A549 treated with AZD2906 at 1 μM for 4 hours (cell line): ENCODE measurements around the gene KCNIP3. TPM values are rescaled to one million over a fixed set of nuclear protein-coding genes. Genes with fewer than 3 reads are reported as not detected.

ENCODE experiments used
- total RNA-seq: library from RNA; stranded (reverse); fragments of 200-300 nt; extraction: Qiagen RNA extraction; gene quantifications from 5 replicates; pipeline ENCODE4 v1.2.3, GENCODE V29; 2022

KCNIP3 gene
- 1.4 to 2.4 TPM (median 2.2 TPM) in 5 replicates for total RNA-seq

DNA sequence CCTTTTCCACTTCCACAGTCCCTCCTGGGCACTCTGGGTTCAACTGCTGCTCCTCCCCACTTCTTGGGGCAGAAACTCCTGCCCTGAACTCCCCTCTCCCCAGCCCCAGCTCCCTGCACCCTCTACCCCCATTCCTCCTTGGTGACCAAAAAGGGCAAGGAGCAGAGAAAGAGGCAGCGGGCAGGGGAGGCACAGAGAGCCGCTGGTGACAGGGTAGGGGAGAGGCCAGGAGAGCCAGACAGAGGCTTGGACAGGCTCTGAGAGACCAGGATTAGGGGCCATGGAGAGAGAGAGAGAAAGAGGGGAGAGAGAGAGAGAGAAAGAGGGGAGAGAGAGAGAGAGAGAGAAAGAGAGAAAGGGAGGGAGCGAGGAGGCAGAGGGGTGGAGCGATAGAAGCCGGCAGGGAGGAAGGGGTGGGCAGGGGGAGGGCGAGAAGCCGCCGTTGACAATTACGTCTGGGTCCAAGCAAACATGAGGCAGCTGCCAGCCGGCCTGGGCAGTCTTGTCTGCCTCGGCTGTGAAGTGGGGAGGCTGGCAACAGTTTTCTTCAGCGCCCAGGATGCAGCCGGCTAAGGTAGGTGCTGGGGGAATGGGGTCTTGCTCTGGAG, at the start of gene KCNIP3:
TSS of gene KCNIP3 (plus strand) at position 468 of the 608 bp plus-strand sequence. CDS start at position 560, 92 bp downstream.

DNA sequence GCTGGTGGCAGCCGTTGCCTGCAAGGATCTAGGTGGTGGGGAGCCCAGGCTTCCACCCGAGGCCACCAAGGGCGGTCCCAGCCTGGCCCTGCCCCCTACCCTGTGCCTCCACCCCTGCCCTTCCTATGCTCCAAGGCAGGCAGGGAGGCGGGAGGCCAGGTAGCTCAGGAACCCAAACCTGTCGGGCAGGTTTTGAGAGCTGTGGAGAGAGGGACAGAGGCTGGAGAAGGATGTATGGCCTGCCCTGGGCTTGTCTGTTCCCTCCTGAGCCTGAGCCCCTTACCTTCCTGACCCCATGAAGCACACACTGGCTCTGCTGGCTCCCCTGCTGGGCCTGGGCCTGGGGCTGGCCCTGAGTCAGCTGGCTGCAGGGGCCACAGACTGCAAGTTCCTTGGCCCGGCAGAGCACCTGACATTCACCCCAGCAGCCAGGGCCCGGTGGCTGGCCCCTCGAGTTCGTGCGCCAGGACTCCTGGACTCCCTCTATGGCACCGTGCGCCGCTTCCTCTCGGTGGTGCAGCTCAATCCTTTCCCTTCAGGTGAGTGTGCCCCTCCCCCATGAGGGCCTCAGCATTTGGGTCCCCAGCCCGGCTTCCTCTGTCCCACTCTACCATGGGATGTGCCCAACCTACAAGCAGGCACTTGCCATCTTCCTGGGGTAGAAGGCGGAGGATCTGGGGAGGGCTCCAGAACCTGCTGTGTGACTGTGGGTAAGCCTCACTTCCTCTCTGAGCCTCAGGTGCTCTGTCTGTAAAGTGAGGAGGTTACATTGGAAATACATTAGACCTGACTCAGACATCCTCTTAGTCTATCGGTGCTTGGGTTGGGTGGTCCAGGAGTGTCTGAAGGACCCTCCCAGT, 22.6 kb upstream of the KCNIP3 start, which contains the start of gene PROM2:
TSS of gene PROM2 (plus strand) at position 159 of the 860 bp plus-strand sequence. CDS start at position 296, 137 bp downstream.

DNA sequence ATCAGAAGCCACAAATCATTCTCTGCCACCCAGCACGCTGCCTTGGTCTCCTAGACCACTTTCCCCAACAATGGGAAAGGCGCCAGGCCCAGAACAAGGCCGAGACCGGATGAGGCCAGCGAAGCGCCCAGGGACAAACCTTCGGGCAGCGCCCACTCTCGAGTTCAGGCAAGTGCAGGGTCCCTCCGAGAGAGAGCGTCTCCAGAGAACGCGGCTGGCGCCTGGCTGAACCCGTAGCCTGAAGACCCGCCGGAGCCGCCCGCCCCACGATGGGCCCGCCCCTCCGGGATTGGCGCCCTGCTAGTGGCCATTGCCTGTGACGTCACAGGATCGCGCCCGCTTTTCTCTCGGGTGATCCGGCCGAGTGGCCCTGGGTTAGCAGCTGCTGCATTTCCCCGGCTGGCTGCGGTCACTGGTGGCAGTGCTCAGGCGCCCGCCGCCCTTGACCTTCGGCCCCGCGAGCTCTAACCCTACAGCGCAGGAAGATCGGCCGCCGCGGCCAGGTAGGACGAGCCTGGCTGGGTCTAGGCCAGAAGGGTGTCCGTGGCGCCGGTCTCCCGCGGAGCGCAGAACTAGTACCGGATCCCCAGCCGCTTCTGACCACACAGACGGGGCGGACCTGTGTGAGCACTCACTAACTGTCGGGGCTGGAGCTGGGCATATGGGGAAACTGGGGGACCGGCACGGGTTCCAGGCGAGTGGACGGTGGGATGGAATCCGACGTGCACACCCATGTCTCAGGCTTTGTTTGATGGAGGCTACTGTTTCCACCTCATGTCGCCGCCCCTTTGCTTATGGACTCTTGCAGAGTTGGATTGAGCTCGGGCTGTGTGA, 105.4 kb downstream of the KCNIP3 start, which contains the start of gene FAHD2A:
TSS of gene FAHD2A (plus strand) at position 339 of the 834 bp plus-strand sequence. CDS start 2,851 bp downstream, outside the sequence.

Other genes with a start within 250 kb of the KCNIP3 start
- gene MRPS5, start 175.5 kb upstream of the KCNIP3 start, total RNA-seq = 71.9 to 75.9 TPM (median 73.3 TPM) in 5 replicates
- gene ZNF514, start 137.5 kb upstream of the KCNIP3 start, total RNA-seq = 4.9 to 8.0 TPM (median 6.6 TPM) in 5 replicates
- gene ZNF2, start 131.5 kb upstream of the KCNIP3 start, total RNA-seq = 2.9 to 4.6 TPM (median 3.4 TPM) in 5 replicates
- 0.21 to 0.95 TPM (median 0.65 TPM) in 5 replicates for gene ZNF892, start 89.8 kb upstream of the KCNIP3 start, total RNA-seq
- 0.02 to 0.34 TPM (median 0.08 TPM) in 3 of 5 replicates, not detected in the others for gene PROM2, start 22.9 kb upstream of the KCNIP3 start, total RNA-seq
- 26.7 to 32.3 TPM (median 29.4 TPM) in 5 replicates for gene FAHD2A, start 105.4 kb downstream of the KCNIP3 start, total RNA-seq
- gene TRIM43B, start 187.4 kb downstream of the KCNIP3 start, total RNA-seq = 0.06 to 0.14 TPM (median 0.09 TPM) in 3 of 5 replicates, not detected in the others